Stimulated activated CD4-positive, alpha-beta T cell treated with anti-CD3 and anti-CD28 coated beads, Interleukin-15, amount 100 ng/mL, for 1 hour (primary cell): ENCODE results near the gene PI16.
A peak's percentile ranks its signal among the peaks of the same experiment; 100 is the strongest.

ENCODE experiments used
- DNase-seq, 2 donors: peaks; one replicate each; pipeline ENCODE4 v3.0.0-alpha.2; 2020; ENCODE audit warnings: low read depth in 1 of 2, low spot score in 1 of 2

The PI16 gene, protein sequence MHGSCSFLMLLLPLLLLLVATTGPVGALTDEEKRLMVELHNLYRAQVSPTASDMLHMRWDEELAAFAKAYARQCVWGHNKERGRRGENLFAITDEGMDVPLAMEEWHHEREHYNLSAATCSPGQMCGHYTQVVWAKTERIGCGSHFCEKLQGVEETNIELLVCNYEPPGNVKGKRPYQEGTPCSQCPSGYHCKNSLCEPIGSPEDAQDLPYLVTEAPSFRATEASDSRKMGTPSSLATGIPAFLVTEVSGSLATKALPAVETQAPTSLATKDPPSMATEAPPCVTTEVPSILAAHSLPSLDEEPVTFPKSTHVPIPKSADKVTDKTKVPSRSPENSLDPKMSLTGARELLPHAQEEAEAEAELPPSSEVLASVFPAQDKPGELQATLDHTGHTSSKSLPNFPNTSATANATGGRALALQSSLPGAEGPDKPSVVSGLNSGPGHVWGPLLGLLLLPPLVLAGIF

DNA sequence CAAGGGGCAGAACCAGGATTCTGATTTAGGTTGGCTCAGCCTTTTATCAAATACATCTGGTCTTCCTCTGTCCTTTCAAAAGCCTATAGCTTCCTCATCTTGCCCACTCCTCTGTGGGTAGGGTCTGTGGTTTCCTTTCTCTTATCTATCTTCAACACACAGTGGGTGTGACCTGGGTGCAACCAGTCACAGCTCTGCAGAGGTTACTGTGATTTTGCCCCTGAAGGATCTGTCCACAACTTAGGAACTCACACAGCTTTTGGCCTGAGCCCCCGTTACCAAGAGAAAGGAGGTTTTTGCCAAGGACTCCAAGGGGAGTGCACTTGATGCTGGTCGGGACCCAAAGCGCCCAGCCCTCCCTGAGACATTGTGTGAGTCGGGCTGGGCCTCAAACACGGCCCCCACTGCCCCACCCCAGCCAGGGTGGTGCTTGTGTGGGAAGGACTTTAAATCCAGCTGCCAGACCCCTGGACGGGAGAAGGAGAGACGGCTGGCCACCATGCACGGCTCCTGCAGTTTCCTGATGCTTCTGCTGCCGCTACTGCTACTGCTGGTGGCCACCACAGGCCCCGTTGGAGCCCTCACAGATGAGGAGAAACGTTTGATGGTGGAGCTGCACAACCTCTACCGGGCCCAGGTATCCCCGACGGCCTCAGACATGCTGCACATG, at the start of gene PI16:
Gene PI16, plus strand, starts transcription at position 477 of the 670 bp plus-strand sequence. Its CDS starts 23 bp downstream, at position 500.
- no peak for DNase-seq

GRCh38 chr6:36904851-36905393, 49.6 kb upstream of the PI16 start:
- no peak for DNase-seq

DNA sequence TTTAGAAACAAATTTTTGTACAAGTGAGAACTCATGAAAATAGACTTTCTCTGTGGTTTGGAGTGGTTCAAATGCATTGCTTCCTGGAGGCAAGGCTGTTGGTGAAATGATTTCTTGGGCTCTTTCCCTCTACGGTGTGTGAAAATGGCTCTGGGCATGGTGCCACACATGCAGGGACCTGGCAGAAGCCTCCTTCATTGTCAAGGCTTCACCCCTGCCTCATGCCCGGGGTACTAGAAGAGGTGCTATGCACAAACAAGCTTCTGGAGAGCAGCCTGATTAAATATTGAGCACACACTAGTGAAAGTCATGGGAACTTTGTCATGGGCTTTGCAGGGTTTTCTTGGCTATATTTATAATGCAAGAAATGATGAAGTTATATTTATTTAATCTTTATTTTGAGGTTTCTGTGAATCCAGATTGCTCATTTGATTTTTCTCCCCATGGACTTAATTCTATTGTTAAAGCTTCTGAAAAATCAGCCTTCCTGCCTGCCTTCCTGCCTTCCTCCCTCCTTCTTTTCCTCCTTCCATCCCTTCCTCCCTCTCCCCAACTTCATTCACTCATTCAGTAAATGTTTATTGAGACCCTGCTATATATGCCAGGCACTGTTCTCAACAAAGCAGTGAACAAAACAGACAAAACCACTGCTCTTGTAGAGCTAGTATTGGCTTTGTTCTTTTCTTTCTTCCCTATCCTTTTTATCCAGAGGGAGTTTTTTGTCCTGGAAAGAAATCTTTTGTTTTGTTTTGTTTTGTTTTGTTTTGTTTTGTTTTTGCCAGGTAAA, 47.8 kb upstream of the PI16 start:
- no peak for DNase-seq

GRCh38 chr6:36907781-36908180, 46.8 kb upstream of the PI16 start:
- DNase-seq: no peak

GRCh38 chr6:36908747-36909146, 45.8 kb upstream of the PI16 start:
- no peak for DNase-seq

GRCh38 chr6:36912030-36912454, 42.5 kb upstream of the PI16 start:
- DNase-seq: no peak

- peak; percentile 18 to 38 for DNase-seq
Measured at GRCh38 chr6:36912586-36912985, 42.0 kb upstream of the PI16 start.

GRCh38 chr6:36913082-36913481, 41.5 kb upstream of the PI16 start:
- no peak for DNase-seq

DNA sequence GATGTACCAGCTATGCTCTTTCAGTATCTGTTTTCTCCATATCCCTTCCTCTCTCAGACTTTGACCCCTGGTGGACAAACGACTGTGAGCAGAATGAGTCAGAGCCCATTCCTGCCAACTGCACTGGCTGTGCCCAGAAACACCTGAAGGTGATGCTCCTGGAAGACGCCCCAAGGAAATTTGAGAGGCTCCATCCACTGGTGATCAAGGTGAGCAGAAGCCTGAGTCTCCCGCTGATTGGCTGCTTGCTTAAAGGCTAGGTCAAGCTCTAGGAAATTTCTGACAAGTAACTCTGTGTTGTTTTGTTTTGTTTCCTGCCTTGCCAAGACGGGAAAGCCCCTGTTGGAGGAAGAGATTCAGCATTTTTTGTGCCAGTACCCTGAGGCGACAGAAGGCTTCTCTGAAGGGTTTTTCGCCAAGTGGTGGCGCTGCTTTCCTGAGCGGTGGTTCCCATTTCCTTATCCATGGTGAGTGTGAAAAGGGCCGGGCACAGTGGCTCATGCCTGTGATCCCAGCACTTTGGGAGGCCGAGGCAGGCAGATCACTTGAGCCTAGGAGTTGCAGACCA, 40.2 kb upstream of the PI16 start:
- DNase-seq: peak in 1 of 2 donors; percentile 13

DNA sequence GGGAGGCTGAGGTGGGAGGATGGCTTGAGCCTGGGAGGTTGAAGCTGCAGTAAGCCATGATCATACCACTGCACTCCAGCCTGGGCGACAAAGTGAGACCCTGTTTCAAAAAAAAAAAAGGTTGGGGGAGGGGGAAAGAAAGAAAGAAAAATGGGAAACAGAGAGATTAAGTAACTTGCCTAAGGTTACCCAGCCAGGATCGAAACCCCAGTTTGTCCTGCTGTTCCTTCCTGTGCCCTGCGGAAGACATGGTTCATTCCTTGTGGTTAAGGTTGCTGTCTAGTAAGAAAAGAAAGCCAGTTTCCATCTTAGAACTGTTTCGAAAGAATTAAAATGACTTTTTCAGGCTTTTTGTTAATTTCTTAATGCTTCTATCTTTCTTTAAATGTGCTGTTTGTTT, 38.9 kb upstream of the PI16 start:
- no peak for DNase-seq

DNA sequence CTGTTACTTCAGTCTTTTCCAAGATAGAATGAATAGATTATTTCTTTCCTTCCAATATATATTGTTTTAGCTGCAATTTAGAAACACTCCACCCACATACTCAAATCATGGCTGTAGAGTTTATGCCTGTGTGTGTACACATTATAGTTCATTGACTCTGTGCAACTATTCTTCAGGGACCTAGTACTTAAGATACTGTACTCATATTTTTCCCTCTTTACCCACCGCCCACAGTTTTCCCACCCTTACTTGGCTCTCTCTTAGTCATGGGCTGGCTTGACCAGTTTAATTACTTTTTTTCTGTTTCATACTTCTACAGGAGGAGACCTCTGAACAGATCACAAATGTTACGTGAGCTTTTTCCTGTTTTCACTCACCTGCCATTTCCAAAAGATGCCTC, 38.4 kb upstream of the PI16 start:
- DNase-seq: no peak

DNA sequence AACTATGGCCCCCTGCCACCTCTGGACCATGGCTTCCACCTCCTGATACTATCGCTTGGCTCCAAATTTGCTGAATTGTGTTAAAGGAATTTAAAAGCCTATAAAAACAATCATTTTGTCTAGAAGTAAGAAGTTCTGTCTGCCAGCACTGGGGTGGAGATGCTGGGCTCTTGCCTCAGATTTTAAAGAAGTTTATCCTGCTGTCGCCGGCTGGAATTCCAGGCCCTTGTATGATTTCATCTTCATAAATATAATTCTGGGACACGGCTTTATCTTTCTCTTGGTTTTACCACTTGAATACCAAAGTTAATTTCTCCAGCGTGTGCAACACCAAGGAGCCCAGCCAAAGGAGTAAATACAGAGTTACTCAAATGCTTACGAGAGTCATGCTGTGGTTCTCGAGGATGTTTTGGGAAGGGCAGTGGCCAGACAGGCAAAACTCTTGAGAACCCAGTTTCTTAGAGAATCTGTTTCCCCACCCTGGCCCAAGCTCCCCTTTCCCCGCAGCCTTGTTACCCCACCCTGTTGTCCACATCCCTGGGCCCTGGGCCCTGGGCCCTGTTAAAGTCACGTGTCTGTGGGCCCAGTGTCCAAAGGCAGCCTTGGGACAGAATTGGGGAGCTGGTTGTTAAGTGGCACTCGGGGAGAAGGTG, 36.9 kb upstream of the PI16 start:
- DNase-seq: no peak

DNA sequence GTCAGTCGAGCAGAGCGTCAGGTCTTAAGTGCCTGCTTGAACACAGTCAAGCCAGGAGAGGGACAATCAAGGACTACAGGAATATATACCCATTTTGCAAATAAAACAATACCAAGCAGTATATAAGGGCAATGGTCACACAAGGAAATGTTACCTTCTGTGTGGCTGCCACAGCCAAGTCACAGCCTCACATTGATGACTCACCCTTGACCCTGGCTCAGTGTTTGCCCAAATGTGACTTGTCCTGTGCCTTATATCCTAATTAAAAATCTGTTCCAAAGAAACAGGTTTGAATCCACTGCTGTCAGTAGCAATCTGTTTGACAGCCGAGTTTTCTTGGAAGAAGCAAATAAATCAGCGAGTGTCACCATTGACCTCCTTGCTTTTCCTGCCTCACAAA, 34.5 kb upstream of the PI16 start:
- no peak for DNase-seq

GRCh38 chr6:36920546-36920945, 34.0 kb upstream of the PI16 start:
- no peak for DNase-seq

DNA sequence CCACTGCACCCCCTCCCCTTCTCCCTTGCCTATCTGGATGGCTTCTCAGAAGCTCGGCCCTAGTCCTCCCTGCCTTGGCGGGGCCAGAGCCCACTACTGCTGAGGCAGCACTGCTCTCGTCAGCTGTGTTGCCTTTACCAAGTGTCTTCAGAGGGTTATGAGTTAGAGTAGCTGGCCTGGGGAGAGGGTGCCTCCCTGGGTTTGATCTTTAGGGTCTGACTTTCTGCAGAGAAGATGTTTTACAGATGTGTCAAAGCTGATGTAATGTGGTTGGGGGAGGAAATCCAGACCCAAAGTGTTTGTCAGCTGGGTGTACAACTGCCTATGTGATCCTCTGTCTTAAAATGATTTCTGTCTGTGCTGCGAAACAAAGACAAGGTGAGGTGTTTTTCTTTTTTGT, 30.4 kb upstream of the PI16 start:
- DNase-seq: no peak

DNA sequence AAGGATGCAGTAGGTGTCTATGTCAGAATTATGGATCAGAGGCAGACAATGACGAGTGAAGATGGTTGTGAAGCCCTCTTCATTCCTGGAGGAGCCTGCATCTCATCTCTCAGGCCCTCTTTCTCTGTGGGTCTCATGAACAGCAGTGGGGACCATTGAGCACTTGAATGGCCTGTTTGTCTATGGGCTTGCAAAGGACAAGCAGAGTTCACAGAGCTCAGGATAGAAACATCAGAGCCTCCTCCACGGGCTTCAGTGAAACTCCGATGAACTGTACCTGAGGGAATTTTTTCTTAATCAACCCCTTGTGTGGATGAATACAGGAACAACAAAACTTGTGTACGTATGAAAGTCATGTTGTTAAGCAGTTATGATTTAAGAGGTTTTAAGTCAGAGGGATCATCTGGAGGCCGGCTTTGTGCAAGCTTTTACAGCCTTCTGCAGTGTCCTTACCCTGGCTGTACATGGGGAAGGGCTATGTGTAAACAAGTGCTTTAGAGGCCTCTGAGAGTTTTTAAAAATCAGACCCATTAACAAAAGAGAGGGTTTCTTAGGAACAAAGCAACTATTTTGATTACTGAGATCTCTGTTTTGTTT, 29.7 kb upstream of the PI16 start:
- DNase-seq: no peak

DNA sequence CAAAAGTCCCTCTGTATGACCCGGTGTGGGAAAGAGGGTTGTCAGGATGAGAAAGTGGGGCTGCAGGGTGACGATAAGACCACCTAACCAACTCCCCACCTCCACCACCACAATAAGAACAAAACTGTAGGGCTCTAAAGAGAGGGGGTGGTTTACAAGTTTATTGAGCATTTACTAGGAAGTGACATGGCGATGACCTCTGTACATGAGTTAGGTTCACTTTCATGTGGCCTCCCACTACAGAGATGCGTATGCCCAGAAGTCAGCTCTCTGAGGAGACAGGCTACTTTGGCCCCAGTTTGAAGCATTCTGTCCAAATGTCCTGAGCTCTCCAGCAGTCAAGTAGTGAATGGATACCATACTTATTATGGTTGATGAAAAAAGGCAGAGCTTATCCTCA, 28.7 kb upstream of the PI16 start:
- DNase-seq: no peak

GRCh38 chr6:36926708-36927513, 27.6 kb upstream of the PI16 start:
- no peak for DNase-seq
